ENCODE measurements around the gene ITPR3. TPM values are rescaled to one million over a fixed set of nuclear protein-coding genes. Genes with fewer than 3 reads are reported as not detected.

Gene ITPR3
- total RNA-seq, 2 experiments from 2014 or later: 64.2 to 65.8 TPM

- Mint-ChIP-seq H3K9me3 (no peaks in the 10 kb centered on the region), H3K4me1 (no peaks in the 10 kb centered on the region), H3K27me3 (no peaks in the 10 kb centered on the region), H3K27ac (no peak overlapping the region), H3K36me3 (ENCODE audit: low read depth) (no peaks in the 10 kb centered on the region), H3K4me3 (no peak overlapping the region)
- POLR2A ChIA-PET: no interaction called here
- CTCF ChIA-PET: interaction anchor here (1.0 kb wide), 1 partner anchor 14 kb away, joined by 3 read pairs; no protein-coding TSS in a partner anchor
- no peak for DNase-seq
These were observed 109.5 kb downstream of the ITPR3 start for GRCh38 chr6:33730611-33731010.

GRCh38 chr6:33731035-33731434 is 109.9 kb downstream of the ITPR3 start:
- no peaks in the 10 kb centered on the region for H3K27me3 Mint-ChIP-seq
- ChIA-PET CTCF (interaction anchor here (1.0 kb wide), 1 partner anchor 14 kb away, joined by 3 read pairs; no protein-coding TSS in a partner anchor), POLR2A (no interaction called here)
- no peak overlapping the region for H3K4me3 Mint-ChIP-seq
- no peak for DNase-seq
- no peaks in the 10 kb centered on the region for H3K4me1 Mint-ChIP-seq
- H3K9me3 Mint-ChIP-seq: no peaks in the 10 kb centered on the region
- no peaks in the 10 kb centered on the region for H3K36me3 Mint-ChIP-seq (ENCODE audit: low read depth)
- H3K27ac Mint-ChIP-seq: no peak overlapping the region

GRCh38 chr6:33731751-33732282 is 110.7 kb downstream of the ITPR3 start:
- CTCF ChIA-PET: no interaction called here
- no peak for DNase-seq
- Mint-ChIP-seq H3K9me3 (no peaks in the 10 kb centered on the region), H3K4me1 (no peaks in the 10 kb centered on the region), H3K27me3 (no peaks in the 10 kb centered on the region), H3K27ac (no peak overlapping the region), H3K36me3 (ENCODE audit: low read depth) (no peaks in the 10 kb centered on the region), H3K4me3 (no peak overlapping the region)
- POLR2A ChIA-PET: no interaction called here

- no peaks in the 10 kb centered on the region for H3K27me3 Mint-ChIP-seq
- no peaks in the 10 kb centered on the region for H3K9me3 Mint-ChIP-seq
- no peaks in the 10 kb centered on the region for H3K36me3 Mint-ChIP-seq (ENCODE audit: low read depth)
- CTCF ChIA-PET: no interaction called here
- DNase-seq: no peak
- no peaks in the 10 kb centered on the region for H3K4me1 Mint-ChIP-seq
- H3K27ac Mint-ChIP-seq: no peak overlapping the region
- POLR2A ChIA-PET: no interaction called here
- H3K4me3 Mint-ChIP-seq: no peak overlapping the region
These were observed 111.3 kb downstream of the ITPR3 start for GRCh38 chr6:33732385-33732784.

GRCh38 chr6:33732817-33733708 is 111.9 kb downstream of the ITPR3 start:
- Mint-ChIP-seq H3K9me3 (no peaks in the 10 kb centered on the region), H3K4me1 (no peaks in the 10 kb centered on the region), H3K36me3 (ENCODE audit: low read depth) (no peaks in the 10 kb centered on the region), H3K27ac (peak overlapping the region; percentile 14), H3K27me3 (no peaks in the 10 kb centered on the region), H3K4me3 (no peak overlapping the region)
- DNase-seq: no peak
- POLR2A ChIA-PET: no interaction called here
- CTCF ChIA-PET: no interaction called here

GRCh38 chr6:33733709-33734007 is 112.5 kb downstream of the ITPR3 start:
- Mint-ChIP-seq H3K9me3 (no peaks in the 10 kb centered on the region), H3K27me3 (no peaks in the 10 kb centered on the region), H3K36me3 (ENCODE audit: low read depth) (no peaks in the 10 kb centered on the region), H3K4me3 (no peak overlapping the region), H3K27ac (no peak overlapping the region), H3K4me1 (no peaks in the 10 kb centered on the region)
- POLR2A ChIA-PET: no interaction called here
- DNase-seq: no peak
- CTCF ChIA-PET: no interaction called here

- Mint-ChIP-seq H3K36me3 (ENCODE audit: low read depth) (no peaks in the 10 kb centered on the region), H3K4me3 (no peak overlapping the region), H3K4me1 (no peaks in the 10 kb centered on the region), H3K9me3 (no peaks in the 10 kb centered on the region), H3K27ac (no peak overlapping the region), H3K27me3 (no peaks in the 10 kb centered on the region)
- no peak for DNase-seq
- ChIA-PET CTCF (no interaction called here), POLR2A (no interaction called here)
These were observed 114.1 kb downstream of the ITPR3 start for GRCh38 chr6:33735216-33735615.

- Mint-ChIP-seq H3K4me1 (no peaks in the 10 kb centered on the region), H3K4me3 (no peak overlapping the region), H3K27ac (no peak overlapping the region), H3K9me3 (no peaks in the 10 kb centered on the region), H3K27me3 (no peaks in the 10 kb centered on the region), H3K36me3 (ENCODE audit: low read depth) (no peaks in the 10 kb centered on the region)
- ChIA-PET POLR2A (no interaction called here), CTCF (interaction anchor here (1.0 to 1.3 kb wide), 2 partner anchors 14 to 26 kb away, joined by 3 read pairs; partner anchors contain the start of gene UQCC2)
- no peak for DNase-seq
These were observed 116.3 kb downstream of the ITPR3 start for GRCh38 chr6:33737267-33738026.

GRCh38 chr6:33738153-33738552 is 117.0 kb downstream of the ITPR3 start:
- H3K36me3 Mint-ChIP-seq (ENCODE audit: low read depth): no peaks in the 10 kb centered on the region
- no peak overlapping the region for H3K4me3 Mint-ChIP-seq
- ChIA-PET CTCF (interaction anchor here (1.3 kb wide), 1 partner anchor 13 kb away, joined by 3 read pairs; no protein-coding TSS in a partner anchor), POLR2A (no interaction called here)
- H3K27ac Mint-ChIP-seq: no peak overlapping the region
- no peaks in the 10 kb centered on the region for H3K9me3 Mint-ChIP-seq
- no peak for DNase-seq
- H3K4me1 Mint-ChIP-seq: no peaks in the 10 kb centered on the region
- H3K27me3 Mint-ChIP-seq: peaks cover 4% of the 10 kb centered on the region

GRCh38 chr6:33738879-33739278 is 117.8 kb downstream of the ITPR3 start:
- no peak for DNase-seq
- Mint-ChIP-seq H3K36me3 (ENCODE audit: low read depth) (no peaks in the 10 kb centered on the region), H3K4me3 (no peak overlapping the region), H3K27ac (no peak overlapping the region), H3K4me1 (no peaks in the 10 kb centered on the region), H3K9me3 (no peaks in the 10 kb centered on the region), H3K27me3 (peaks cover 4% of the 10 kb centered on the region)
- POLR2A ChIA-PET: no interaction called here
- CTCF ChIA-PET: interaction anchor here (0.6 kb wide), 1 partner anchor 480 kb away, joined by 5 read pairs; no protein-coding TSS in a partner anchor

GRCh38 chr6:33739571-33739970 is 118.4 kb downstream of the ITPR3 start:
- CTCF ChIA-PET: interaction anchor here (0.6 kb wide), 1 partner anchor 480 kb away, joined by 5 read pairs; no protein-coding TSS in a partner anchor
- POLR2A ChIA-PET: no interaction called here
- H3K9me3 Mint-ChIP-seq: no peaks in the 10 kb centered on the region

GRCh38 chr6:33740204-33740608 is 119.1 kb downstream of the ITPR3 start:
- Mint-ChIP-seq H3K27me3 (peaks cover 7% of the 10 kb centered on the region), H3K9me3 (no peaks in the 10 kb centered on the region), H3K36me3 (ENCODE audit: low read depth) (no peaks in the 10 kb centered on the region), H3K27ac (no peak overlapping the region), H3K4me1 (no peaks in the 10 kb centered on the region), H3K4me3 (no peak overlapping the region)
- POLR2A ChIA-PET: no interaction called here
- CTCF ChIA-PET: interaction anchor here (0.5 kb wide), 1 partner anchor 449 kb away, joined by 3 read pairs; no protein-coding TSS in a partner anchor
- no peak for DNase-seq

More at GRCh38 chr6:33739571-33739970, 118.4 kb downstream of the ITPR3 start:
- no peak overlapping the region for H3K27ac Mint-ChIP-seq
- no peaks in the 10 kb centered on the region for H3K36me3 Mint-ChIP-seq (ENCODE audit: low read depth)
- no peaks in the 10 kb centered on the region for H3K4me1 Mint-ChIP-seq
- H3K27me3 Mint-ChIP-seq: peaks cover 7% of the 10 kb centered on the region
- no peak for DNase-seq
- no peak overlapping the region for H3K4me3 Mint-ChIP-seq

GRCh38 chr6:33740794-33741193 is 119.7 kb downstream of the ITPR3 start:
- Mint-ChIP-seq H3K27me3 (peaks cover 7% of the 10 kb centered on the region), H3K27ac (no peak overlapping the region), H3K4me3 (no peak overlapping the region), H3K4me1 (no peaks in the 10 kb centered on the region), H3K36me3 (ENCODE audit: low read depth) (no peaks in the 10 kb centered on the region), H3K9me3 (no peaks in the 10 kb centered on the region)
- CTCF ChIA-PET: no interaction called here
- no peak for DNase-seq
- POLR2A ChIA-PET: no interaction called here
